GM21529 (cell line): ENCODE measurements around the gene RPL3.

ENCODE experiments used
- ATAC-seq: cut with Tn5 transposase; IDR thresholded peaks from one replicate; pipeline ENCODE4 v1.9.1; 2021; ENCODE audit not compliant: unreplicated experiment

Gene RPL3

DNA sequence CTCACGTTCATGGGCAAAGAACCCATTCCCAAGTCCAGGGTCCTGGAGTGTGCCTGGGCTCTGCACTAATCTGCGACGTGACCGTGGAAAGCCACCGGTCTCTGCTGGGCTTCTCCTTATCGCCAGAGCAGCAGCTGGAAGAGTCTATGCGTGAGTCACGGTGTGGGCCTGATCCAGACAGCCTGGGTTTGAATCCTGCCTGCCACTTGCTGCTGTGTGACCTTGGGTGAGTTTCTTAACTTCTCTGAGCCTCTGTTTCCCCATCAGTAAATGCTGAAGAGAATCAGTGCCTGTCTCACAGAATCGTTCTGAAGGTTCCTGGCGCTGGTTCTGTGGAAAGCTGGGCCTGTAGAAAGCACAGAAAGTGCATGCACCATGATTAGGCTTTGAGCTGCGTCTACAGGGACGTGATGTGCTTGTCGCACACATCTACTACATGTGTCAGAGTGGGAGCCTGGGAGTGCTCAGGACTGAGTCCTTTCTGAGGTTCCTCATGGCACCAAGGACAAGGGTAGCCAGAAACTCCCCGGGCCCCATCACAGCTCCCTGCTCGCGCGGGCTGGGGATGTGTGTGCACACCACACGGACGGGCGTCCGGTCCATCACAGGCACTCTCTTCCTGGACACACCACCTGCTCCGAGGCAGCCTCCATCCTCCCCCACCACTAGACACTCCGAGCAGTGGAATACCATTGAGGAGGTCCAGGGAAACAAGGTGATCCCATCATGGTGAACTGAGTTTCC lies 54.1 kb downstream of the RPL3 start:
- ATAC-seq: no peak

DNA sequence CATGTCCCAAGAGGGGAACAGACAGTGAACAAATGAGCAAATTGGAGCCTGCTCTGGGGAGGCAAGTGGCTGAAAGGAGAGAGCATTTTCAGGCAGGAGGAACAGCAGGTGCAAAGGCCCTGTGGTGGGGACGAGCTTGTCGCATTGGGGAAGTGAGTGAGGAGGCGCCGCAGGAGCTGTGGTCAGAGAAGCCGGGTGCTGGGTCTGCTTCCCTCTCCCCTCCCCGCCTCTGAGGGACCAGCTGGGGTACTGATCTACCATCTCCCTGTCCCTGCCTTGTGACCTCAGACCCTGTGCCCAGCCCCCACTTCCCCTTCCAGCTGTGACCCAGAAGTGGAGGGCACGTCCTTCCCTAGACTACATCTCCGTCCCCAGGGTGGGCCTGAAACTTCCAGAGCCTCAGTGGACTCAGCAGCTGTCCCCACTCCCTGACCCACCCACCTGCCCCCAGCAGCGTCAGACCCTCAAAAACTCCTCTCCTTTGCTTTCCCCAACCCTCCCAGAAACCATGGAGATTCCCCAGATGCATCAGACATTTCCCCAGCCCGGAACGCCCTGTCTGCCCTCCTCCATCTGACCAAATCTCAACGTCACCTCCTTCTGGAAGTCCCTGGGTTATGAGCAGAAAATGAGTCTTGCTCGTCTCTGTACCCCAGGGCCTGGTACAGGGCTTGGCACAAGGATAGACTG lies 54.9 kb downstream of the RPL3 start:
- ATAC-seq: no peak

DNA sequence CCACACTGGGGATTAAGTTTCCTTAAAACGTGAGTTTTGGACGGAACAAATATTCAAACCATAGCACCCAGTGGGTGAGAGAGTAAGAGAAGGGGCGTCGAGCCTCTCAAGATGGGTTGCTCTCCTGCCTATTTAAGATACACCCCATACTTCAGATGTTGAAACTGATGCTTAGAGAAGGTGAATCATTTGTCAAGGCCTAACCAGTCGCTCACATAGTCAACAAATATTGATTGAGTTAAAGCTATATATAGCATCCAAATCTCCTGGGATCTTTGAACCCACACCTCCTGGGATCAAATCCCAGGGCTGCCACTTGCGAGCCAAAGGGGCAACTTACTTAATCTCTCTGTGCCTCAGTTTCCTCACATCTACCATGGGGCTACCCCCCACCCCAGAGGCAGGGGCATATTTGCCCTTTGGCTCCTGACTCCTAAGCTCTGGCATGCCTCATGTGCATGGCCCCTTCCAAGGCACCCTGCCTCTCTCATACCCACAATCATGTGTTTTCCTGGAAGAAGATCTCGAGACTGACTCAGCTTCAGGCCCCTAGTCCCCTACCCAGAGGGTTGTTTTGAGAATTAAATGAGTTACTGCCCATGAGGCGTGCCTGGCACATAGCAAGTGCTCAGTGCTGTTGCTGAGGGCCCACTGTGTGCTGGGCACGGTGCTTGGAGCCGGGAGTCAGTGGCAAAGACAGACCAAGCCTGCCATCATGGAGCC lies 55.6 kb downstream of the RPL3 start:
- ATAC-seq: no peak
